Activated naive CD4-positive, alpha-beta T cell treated with anti-CD3 and anti-CD28 coated beads, Interleukin-2, amount 50 U/mL, for 16 hours (primary cell): ENCODE data around the gene MEIS2.

Experiments used
- DNase-seq: peaks from one replicate; pipeline ENCODE4 v3.0.0-alpha.2; 2020

Gene MEIS2

DNA sequence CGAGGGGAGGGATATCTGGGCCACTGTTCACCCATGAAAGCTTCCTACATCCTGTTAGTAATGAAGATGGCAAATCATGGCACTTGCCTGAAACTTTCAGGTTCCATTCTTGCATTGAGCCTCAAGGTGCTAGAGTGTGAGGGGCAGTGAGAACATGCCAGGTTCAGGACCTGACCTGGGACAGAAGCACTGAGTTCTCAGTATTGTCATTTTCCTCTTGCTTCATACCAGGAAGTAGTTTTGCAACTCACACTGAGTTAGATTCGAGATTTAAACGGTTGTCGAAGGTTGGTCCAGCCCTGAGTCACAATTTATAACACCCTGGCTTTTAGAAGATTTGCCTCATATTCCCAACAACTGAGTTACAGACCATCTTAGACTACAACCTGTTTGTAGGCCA is 11.8 kb upstream of the MEIS2 start:
- no peak for DNase-seq

DNA sequence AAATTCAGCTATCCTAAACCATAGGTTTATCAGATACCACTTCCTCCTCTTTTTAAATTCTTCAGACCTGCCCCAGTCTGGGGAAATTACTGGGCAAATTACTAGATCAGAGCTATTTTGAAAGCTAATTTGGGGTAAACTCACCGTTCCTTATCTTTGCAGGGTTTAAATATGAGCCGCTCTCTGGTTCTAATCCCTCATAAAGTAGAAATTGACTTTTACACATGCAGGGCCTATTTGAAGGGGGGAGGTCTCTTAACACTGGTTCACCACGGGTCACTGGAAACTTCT is 11.0 kb upstream of the MEIS2 start:
- no peak for DNase-seq

DNA sequence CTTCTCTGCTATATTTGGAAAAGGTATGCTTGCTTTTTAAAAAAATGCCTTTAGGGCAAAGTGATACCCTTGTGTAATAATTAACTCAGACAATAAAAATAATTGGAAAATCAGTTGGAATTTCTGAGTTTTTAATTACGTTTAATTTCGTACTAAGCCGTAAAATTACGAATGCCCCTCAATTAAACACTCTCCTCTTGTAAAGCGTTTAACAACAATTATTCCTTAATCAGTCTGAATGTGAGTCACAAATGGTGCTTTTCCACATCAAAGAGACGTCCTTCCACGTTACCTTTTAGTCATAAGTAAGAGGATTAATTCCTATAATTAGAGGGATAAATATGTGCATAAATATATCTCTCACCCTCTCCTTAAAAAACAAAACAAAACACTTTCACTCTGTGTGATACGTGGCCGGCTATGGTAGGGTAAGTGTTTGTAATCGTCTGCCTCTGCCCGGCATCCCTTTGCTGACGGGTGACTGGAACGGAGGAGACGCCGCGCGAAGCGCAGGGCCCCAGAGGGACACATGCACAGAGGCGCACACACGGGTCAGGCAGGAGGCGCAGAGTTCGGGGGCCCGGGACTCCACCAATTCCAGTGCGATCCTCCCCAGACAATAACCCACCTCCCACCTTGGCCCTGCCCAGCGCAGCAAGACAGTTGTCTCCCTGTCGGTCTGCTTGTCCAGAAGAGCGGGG is 9.7 kb upstream of the MEIS2 start:
- no peak for DNase-seq

DNA sequence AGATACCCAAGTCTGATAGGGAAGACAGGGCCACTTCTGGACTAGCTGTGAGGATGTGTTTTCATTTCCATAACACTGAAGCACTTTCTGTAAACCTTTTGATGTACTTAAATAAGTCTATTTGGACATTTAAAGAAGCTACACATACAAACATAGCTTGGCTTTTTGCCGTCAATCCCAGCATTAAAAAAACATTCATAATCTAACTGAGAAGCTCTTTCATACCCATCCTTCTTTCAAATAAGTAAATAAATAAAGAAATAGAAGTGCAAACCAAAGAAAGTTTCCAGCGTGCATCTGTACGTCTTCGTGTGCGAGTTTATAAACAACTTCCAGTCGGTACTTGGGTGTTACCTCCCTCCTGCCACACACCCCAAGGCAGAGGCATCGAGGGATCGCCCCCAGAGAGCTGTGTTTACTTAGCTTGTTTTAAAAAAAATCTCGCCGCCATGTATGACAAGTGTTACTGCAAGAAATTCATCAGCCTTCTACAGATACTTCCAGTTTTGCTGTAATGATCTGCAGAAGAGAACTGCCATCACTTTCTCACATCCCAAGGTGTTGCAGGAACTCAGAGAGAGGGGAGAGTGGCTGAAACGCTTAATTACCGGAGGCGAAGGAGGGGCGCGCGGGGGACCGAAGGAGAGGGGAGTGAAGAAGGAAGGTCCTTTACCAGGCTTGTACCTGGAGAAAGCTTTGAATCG is 9.0 kb upstream of the MEIS2 start:
- no peak for DNase-seq

DNA sequence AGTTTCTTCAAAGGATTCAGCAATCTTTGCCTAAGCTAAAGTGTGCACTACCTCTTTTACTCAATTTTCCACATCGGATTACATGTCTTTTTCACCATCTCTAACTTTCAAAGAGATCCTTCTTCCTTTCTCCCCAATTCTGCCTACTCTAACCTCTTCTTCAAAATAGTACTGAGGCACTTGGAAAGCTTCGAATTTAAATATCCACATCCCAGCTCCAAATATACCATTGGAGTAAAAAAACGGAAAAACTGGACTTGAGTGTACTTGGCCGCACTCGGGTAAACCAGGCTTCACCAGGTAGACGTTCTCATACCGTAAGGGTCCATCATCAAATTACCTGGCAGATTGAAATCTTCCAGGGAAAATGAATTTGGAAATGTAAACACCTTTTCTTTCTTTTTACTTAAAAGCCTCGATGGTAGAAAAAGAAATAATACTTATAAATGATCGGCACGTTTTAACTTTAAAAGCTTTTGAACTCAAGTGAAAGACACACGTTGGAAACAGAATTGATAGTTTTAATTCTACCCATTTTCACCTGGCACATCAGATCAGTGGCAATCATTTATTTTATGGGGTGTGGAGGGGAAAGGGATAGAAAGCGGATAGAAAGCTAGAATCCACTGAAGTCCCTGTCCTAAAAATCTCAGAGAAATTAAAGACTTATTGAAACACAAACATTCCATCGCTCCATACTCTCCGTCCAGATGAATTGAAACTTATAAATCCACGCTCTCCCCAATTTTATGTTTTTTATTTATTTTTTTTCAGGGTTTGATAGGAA is 8.2 kb upstream of the MEIS2 start:
- DNase-seq = no peak

DNA sequence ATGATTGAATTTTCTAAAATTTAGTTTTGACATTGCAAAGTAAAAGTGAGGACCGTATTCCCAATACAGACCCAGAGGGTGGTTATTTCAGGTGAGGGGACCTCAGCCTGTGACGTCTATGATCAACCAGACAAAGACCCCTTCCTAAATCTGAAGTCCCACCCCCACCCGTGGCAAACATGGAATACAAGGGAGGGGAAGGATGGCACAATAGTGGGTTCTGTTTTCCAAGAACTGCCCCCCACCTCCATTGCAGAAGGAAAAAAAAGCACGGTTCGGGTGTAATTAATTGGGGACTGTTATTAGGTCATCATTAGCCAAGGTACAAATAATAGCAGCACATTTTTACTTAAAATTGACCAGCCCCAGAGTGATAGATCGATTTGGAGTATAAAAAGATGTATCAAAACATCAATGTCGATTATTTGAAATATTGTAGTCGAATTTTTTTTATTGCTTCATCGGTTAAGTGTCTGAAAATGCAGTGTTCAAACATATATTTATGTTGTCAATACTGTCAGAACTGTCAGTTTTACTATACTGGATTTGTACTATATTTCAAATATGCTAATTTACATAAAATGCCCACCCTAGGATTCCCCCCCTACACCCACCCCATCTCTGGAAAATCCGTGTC is 7.5 kb upstream of the MEIS2 start:
- DNase-seq = no peak

DNA sequence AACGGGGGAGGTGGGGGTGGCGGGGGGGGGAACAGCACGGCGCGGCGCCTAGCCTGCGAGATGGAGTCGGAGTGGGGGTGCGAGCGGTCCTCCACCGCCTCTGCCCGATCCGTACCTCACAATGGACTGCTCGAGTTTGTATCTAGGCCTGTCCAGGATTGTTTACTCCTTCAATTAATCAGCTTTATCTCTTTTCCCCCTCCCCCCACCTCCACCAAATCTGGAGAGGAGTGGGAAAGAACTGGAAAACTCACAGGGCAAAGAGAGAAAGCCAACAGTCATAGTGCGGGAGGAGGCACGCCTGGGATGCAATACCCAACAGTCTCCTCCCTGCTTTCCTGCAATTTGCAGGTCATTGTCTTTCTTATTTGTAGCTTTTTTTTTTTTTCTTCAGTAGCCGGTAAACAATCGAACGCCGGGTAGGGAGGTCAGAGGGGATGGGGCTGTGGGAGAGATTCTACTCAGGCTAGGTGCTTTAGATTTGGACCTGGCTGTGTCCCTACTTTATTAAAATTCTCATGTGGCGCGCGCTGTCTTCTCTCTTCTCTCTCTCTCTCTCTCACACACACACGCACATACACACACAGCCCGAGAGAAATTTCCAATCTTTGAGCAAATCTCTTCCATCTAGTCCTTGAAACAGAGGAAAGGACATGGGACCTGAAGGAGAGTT is 6.9 kb upstream of the MEIS2 start:
- DNase-seq = no peak

DNA sequence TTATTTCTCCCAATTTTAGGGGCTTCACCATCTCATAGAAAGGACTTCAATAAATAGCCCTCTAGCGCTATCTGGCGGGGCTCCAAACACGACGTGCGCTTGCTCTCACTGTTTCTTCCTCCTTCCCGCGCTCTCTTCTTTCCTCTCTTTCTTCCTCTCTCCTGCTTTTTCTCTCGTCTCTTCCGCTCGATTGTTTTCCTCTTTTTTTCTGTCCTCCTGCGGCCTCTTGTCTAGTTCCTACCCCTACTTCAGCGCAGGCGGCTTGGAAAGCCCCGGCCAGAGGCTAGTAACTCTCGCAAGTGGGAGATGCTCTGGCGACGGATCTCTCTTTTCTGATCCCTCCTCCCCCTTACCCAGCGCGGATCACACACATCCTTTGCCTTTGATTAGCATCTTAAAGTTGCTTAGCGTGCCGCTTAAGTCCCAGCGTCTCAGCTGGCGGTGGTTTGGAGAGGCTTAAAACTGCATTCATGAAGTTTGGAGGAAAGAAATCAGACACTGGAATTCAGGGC is 6.2 kb upstream of the MEIS2 start:
- DNase-seq = no peak

DNA sequence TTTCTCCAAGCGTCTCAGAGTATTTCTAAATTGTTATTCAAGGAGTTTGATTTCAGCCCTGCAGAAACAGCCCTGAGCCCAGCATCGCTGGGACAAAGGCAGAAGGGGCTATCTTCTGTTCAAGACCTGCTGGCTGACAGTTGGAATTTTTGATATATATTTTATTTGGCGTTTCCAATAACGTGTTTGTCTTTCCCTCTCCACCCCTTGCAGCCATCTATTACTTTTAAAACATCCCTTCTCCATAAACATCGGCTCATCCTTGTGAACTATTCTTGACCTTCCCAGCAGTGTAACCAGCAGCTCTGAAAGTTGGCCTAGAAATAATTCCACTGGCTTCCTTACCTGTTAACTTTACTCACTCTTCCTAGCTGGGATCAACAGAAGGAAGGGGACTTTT is 5.5 kb upstream of the MEIS2 start:
- DNase-seq = no peak

DNA sequence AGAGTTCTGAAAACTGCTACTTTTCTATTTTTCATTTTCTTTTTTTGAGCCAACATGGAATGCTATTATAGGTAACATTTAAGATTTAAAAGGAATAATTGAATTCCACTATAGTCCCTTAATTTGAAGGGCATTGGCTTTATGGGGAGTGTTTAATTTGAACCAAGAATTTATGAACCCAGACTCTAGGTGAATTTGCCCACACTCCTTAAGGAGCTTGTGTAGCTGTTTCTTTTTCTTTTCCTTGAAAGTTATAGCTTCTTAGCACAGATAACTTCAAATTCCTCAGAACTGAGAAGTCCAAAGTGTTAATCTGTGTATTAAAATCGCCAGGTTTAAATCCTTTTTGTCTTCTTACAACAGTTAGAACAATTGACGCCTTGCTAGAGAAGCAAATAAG is 4.7 kb upstream of the MEIS2 start:
- no peak for DNase-seq

DNA sequence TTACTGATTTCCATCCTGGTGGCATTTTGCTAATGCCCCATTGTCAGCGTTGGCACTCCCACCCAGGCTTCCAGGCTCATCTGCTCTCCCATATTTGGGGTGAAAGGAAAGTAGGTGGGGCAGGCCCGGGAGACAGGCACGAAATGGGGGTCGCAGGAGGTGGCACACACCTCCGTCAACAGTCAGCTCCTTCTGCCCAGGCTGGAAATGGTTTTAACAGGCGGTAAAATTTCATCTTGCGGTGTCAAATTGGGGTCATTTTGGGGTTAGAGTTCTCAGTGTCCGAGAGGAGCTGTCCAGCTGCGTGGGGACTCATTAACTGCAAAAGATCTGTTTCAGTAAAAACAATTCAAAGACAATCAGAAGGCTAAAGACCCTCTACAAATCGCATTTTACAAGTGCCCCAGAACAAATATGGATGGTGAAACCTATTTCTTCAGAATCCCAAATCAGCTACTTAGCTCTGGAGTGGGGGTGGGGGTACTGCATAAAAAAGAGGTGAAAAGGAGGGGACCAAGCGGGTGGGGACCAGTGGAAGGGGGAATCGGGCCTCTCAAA is 4.2 kb upstream of the MEIS2 start:
- no peak for DNase-seq

DNA sequence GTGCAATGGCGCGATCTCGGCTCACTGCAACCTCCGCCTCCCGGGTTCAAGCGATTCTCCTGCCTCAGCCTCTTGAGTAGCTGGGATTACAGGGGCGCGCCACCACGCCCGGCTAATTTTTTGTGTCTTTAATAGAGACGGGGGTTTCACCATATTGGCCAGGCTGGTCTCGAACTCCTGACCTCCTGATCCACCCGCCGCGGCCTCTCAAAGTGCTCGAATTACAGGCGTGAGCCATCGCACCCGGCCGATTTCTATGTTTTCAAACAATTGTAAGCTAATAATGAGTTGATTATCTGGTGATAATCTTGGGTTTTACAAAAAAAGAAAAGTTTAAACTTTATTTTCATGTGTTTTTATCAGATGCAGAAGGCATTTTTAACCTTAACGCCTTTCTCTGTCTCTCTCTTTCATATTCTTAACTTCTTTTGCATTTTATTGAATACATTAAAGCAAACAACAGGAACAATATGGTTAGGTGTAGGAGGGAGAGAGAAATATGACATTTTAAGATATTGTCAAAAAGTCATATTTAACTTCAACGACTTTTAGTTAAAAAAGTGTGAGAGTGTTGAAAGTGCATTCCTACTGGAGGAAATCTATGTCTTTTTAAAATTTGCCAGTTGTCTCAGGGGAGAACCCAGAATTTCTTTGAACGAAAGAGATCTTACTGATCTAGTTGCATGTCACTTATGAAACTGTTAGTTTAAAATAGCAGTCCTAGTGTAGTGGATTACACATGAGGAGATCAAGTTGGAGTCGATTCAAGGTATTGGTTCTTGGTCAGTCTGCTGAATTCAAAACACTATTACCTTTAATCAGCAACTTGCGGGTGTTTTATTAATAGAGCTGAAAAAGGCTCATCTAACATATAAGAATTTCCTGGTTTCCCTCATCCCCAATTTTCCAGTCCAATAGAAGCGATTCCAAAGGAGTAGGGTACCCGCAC is 3.4 kb upstream of the MEIS2 start:
- no peak for DNase-seq

DNA sequence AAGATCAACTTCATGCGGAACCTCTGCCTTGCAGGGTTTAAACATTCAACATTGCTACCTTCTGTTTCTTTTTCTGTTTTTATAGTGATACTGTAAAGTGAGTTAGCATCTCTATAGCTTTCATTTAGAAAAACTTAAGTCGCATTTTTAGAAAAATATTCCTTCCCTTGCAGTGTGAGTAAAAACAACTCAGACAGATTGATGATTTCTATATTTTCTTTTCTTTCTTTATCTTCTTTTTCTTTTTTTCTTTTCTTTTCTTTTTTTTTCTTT is 2.8 kb upstream of the MEIS2 start:
- no peak for DNase-seq

DNA sequence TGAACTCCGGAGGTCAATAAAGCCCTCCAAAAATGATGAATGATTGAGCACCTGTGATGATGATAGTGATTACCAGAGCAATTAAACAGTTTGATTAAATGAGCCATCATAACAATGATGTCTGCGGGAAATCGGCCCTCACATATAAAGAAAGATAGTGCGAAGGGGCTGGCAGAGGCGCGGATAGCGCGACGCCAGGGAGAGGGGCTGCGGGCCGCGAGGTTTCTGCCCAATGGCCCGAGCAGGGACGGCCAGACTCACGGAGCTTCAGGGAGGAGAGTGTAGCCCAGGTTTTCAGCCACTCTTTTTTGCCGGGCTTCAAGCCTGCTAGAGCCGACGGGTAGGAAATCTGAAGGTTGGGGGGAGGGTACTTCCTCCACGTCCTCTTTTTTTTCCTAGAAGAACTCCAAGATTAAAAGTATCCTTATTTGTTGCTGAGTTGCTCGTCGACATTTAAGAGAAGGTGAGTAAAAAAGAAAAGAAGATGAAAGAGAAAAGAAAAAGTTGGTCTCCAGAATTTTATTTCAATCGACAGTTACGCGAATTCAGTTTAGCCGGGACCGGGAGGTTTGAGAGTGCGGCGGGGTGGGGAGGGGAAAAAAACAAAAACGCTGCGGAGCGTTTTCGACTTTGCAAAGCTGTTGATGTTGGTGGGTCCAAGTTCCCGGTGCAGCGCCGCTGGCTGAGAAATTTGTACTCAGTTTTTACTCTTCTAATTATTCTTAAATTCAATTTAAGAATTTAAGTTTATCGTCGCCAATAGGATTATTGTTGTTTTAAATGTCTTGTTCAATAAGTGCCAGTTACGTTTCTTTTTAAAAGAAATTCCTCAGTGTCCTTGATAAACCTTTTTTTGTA is 2.2 kb upstream of the MEIS2 start:
- no peak for DNase-seq

DNA sequence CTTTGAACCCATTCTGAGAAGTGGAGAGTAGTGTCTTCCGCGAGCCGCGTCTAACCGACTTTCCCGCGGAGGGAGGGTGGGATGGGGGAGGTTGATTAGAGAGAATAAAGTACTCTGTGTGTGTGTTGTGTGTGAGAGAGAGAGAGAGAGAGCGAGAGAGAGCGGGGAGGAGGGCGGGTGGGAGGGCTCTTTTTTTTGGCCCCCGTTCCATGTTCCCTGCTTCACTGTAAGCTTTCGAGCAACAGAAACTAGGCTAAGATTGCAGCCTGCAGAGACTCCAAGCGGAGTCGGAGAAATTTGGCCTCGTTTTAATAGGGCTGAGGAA is 1.6 kb upstream of the MEIS2 start:
- no peak for DNase-seq

DNA sequence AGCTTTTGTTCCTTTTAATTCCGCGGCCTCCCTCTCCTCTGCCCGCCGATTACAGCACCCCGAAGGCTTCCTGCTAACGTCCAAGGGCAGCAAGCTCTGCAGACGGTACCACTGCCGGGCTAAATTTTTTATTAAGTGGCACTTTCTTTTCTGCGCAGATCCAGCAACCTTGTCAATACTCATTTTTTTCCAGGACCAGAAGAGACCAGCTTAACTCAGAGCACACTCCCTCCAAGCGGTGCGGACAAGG is 542 bp upstream of the MEIS2 start:
- DNase-seq = no peak

DNA sequence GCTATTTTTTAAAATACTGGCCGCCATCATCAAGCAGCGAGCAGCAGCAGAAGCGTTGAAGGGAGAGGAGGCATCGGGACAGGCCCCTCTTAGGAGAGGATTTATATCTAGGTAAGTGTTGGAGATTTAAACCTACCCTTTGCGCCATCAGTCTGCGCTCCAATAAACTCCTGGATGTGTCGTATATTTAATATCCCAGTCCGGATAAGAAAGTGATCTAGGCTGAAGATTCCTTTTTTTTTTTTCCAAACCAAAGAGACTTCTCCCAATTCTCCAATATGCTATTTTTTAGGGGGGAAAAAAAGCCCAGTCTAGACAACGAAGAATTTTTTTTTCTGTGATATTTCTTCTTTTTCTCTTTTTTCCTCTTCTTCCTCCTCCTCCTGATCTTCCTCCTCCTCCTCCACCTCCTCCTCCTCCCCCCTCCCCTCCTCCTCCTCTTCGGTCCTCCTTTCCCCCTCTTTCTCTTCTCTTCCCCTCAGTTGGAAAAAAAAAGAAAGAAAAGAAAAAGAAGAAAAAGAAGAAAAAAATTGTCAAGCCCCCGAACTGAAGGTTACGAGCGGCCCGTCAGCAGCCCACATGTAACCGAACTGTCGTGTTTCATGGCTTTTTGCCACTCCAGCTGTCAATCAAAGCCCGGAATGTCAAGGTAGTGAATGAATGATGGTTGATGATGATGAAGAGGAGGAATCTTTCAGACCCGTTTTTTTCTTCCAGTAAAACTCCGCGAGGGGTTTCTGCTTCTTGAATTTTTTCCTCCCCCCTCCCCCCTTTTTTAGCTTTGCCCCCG is 835 bp downstream of the MEIS2 start:
- no peak for DNase-seq

DNA sequence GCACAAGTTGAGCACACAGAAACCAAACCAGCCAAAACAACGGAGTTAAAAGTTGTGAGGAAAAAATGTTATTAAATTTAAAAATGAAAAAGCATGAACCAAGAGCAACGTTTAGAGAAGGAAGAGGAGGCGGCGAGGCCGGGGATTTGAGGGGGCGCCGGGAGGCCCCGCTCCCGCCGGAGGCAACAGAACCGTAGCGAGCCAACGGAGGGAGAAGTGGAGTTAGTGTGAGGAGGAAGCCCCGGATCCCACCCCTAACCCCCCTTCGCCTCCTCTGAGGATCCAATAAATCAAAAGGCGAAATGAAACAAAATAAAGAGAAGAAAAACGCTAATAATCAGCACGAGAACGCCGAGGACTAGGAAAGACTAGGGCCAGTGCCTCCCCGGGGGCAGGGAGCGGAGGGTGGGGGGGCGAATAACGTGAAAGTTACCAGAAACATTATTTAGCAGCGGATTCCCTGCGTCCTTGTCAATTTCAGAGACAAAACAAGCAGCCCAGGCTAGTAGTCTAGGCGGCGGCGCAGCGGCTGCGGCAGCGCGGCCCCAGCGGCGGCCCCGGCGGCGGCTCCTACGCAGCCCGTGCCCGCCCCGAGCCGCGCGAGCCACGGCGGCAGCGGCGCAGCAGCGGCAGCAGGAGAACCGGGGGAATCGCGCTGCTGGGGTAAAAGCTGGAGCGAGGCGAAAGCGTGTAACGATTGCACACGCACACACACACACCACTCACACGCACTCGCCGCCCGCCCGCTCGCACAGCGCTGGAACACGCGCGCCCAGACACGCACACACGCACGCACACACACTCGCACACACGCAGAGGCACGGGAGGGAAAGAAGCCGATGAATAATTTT is 1.7 kb downstream of the MEIS2 start:
- peak; percentile 21 for DNase-seq

DNA sequence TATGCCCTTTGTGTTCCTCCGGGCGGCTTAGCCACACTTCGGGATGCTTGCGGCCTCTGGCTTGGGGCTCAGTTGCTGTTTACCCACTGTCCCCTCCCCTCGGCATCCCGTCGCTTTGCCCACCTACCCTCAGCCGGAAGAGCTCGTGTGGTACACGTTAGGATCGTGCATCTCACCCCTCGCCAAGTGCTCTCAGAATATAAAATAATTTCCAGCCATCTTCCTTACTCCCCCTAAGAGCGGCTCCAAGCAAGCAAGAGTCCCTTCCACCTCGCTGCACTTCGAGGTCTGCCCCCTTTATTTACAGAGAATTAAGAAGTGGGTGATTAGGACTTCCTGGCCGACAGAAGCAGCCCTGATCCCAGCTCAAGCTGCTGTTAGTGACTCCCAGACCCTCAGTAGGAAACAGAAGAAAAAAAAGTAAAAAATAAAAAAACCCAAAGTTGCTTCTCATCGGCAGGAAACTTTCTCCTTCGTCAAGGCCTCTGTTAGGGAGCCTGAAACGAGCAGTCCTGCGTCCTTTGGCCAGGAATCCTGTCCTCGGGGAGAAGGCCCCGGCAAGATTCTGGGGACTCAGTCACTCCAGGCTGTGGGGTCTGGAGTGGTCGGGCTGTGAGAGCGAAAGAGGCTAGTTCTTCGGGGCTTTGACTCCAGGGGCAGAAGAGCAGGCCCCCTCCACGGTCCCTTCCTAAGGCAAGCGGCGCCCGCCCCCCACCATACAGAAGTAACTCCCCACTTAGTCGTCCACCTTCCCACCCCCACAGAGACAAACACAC is 3.0 kb downstream of the MEIS2 start:
- DNase-seq = no peak
